Measurements from ENCODE around the gene KRT72.
A peak's percentile ranks its signal among the peaks of the same experiment; 100 is the strongest.

Gene KRT72

DNA sequence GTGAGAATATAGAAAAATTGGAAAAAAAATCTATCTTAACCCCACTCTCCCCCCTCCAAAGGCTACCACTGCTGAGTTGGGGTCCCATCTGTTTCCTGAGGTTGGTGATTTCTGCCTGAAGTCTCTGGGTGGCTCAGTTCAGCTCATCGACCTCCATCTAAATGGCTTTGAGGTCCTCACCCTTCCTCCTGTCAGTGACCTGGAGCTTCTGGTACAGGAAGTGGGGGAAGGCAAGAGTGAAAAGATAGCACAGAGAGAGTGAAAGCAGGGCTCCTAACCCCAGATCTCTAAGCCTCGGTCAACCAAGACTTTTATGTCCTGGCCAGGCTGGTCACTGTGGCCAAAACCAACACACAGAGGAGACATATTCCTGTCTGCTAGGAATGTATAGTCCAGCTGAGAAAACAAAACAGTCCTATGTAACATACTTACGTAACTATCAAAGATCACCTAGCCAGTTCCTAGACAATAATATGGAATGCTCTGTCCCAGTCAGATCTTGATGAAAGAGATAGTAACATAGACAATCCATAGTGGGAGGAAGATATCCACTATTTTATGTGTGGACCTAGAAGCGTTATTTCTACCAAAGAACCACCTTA is 29.4 kb upstream of the KRT72 start:
- Histone ChIP-seq H3K27ac (replicated peaks) (no peak overlapping the region), H3K27me3 (ENCODE audit: insufficient read depth, poor library complexity, severe bottlenecking) (no peaks in the 10 kb centered on the region), H3K4me3 (replicated peaks; ENCODE audit: insufficient read depth, low read length) (no peak overlapping the region)
- TF ChIP-seq GABPA (IDR thresholded peaks at IDR 0.05; ENCODE audit: low read depth) (no peak), SPI1 (IDR thresholded peaks at IDR 0.05; ENCODE audit: borderline replicate concordance, low read depth) (no peak), POLR2AphosphoS5 (IDR thresholded peaks at IDR 0.05; ENCODE audit: low read depth) (no peak), REST (IDR thresholded peaks at IDR 0.05; ENCODE audit: insufficient replicate concordance, low read depth) (no peak)
- TF ChIP-seq, protein P1, sequence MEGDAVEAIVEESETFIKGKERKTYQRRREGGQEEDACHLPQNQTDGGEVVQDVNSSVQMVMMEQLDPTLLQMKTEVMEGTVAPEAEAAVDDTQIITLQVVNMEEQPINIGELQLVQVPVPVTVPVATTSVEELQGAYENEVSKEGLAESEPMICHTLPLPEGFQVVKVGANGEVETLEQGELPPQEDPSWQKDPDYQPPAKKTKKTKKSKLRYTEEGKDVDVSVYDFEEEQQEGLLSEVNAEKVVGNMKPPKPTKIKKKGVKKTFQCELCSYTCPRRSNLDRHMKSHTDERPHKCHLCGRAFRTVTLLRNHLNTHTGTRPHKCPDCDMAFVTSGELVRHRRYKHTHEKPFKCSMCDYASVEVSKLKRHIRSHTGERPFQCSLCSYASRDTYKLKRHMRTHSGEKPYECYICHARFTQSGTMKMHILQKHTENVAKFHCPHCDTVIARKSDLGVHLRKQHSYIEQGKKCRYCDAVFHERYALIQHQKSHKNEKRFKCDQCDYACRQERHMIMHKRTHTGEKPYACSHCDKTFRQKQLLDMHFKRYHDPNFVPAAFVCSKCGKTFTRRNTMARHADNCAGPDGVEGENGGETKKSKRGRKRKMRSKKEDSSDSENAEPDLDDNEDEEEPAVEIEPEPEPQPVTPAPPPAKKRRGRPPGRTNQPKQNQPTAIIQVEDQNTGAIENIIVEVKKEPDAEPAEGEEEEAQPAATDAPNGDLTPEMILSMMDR (IDR thresholded peaks at IDR 0.05; ENCODE audit: insufficient read depth, low read length) = no peak
- no peak for DNase-seq (ENCODE audit: low read depth in 1 of 2, low spot score in 1 of 2)

DNA sequence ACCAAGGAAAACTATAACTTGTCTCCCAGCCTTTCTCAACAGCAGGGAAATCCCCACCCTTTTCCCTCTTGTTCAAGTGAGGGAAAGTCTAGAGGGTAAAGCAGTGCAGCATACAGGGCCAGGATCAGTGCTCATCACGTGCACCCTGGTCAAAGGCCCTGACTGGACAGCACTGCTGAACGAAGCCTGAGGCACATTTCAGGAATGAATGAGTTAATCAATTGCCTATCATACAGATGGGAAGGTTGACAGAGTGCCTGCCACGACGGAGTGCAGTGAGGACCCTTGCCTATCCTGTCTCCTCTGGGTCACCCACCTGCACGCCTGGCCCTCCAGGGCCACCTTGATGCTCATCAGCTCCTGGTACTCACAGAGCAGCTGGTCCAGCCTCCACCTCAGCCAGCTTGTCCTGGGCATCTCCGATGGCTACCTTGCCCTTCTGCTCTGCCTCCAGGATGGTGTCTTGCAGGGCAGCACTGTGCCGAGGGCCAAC is 28.8 kb upstream of the KRT72 start:
- Histone ChIP-seq H3K27me3 (ENCODE audit: insufficient read depth, poor library complexity, severe bottlenecking) (no peaks in the 10 kb centered on the region), H3K4me3 (replicated peaks; ENCODE audit: insufficient read depth, low read length) (no peak overlapping the region), H3K27ac (replicated peaks) (no peak overlapping the region)
- no peak for DNase-seq (ENCODE audit: low read depth in 1 of 2, low spot score in 1 of 2)
- no peak for TF ChIP-seq REST (IDR thresholded peaks at IDR 0.05; ENCODE audit: insufficient replicate concordance, low read depth)
- TF ChIP-seq GABPA (IDR thresholded peaks at IDR 0.05; ENCODE audit: low read depth) = no peak
- TF ChIP-seq POLR2AphosphoS5 (IDR thresholded peaks at IDR 0.05; ENCODE audit: low read depth) = no peak

DNA sequence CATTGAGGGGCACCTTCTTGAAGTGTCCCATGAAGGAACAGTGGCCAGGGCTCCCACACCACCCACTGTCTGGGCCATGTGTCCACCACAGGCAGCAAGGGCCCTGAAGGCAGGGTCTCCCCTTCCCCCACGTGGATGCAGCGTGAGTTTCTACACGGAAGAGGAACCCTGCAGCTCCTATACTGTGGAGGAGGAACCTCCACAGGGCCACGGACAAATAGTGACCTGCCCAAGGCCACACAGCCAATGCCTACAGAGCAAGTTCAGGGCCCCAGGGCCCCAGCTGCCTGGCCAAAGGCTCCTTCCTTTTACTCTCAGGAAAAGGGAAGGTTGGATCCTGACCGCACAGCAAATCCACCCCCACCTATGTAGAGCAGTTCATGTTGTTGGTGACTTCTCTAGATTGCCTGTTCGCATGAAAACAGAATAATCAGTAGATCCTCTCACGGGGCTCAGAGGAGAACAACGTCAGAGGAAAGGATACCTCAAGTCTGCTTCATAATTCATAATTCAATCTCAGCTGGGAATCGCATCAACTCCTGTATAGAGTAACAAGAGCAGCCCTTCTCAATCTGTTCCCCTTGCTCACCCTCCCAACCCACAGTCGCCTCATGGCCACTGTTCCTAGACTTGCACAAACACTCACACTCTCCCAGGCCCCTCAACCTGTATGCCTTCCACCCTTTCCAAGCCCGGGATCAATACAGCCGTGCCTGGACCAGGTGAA is 28.2 kb upstream of the KRT72 start:
- Histone ChIP-seq H3K27ac (replicated peaks) (no peak overlapping the region), H3K4me3 (replicated peaks; ENCODE audit: insufficient read depth, low read length) (no peak overlapping the region), H3K27me3 (ENCODE audit: insufficient read depth, poor library complexity, severe bottlenecking) (peaks cover 2% of the 10 kb centered on the region)
- TF ChIP-seq GABPA (IDR thresholded peaks at IDR 0.05; ENCODE audit: low read depth) (no peak), REST (IDR thresholded peaks at IDR 0.05; ENCODE audit: insufficient replicate concordance, low read depth) (no peak), SPI1 (IDR thresholded peaks at IDR 0.05; ENCODE audit: borderline replicate concordance, low read depth) (no peak)
- DNase-seq (ENCODE audit: low read depth in 1 of 2, low spot score in 1 of 2) = peak in 1 of 2 experiments; percentile 43

GRCh38 chr12:52628841-52629240 is 27.6 kb upstream of the KRT72 start:
- Histone ChIP-seq H3K27me3 (ENCODE audit: insufficient read depth, poor library complexity, severe bottlenecking) (peaks cover 4% of the 10 kb centered on the region), H3K4me3 (replicated peaks; ENCODE audit: insufficient read depth, low read length) (no peak overlapping the region), H3K27ac (replicated peaks) (no peak overlapping the region)
- DNase-seq (ENCODE audit: low read depth in 1 of 2, low spot score in 1 of 2) = no peak
- TF ChIP-seq POLR2AphosphoS5 (IDR thresholded peaks at IDR 0.05; ENCODE audit: low read depth) (no peak), GABPA (IDR thresholded peaks at IDR 0.05; ENCODE audit: low read depth) (no peak), SPI1 (IDR thresholded peaks at IDR 0.05; ENCODE audit: borderline replicate concordance, low read depth) (no peak)
- TF ChIP-seq, protein P1 (IDR thresholded peaks at IDR 0.05; ENCODE audit: insufficient read depth, low read length) = no peak
